Kidney (tissue), 14 donors: ENCODE measurements around the gene SPEF1. TPM values are rescaled to one million over a fixed set of nuclear protein-coding genes. Genes with fewer than 3 reads are reported as not detected.

Experiments
- DNase-seq, 5 donors: peaks; one replicate each; pipeline ENCODE4 v3.0.0-alpha.2; 2013 to 2020
- FAIRE-seq: peaks from 2 replicates; lab custom pipeline; 2012; peaks lifted over from hg19 to GRCh38; lab: Jason Lieb, UNC
- H3K27ac ChIP-seq, 2 donors: one replicate each; pipeline ENCODE4 v1.7.0; 2013; ENCODE audit warnings: low read depth in 2 of 2, low read length in 2 of 2, inconsistent platforms in 1 of 2
- H3K27me3 ChIP-seq: one replicate; pipeline ENCODE4 v1.7.1; 2013; ENCODE audit warnings: low read length, inconsistent platforms; ENCODE audit not compliant: control insufficient read depth, insufficient read depth
- H3K36me3 ChIP-seq, 3 donors: one replicate each; pipeline versions ENCODE4 v1.7.0 to v1.7.1; 2013; ENCODE audit warnings: low read length in 3 of 3, control low read depth in 1 of 3, inconsistent platforms in 1 of 3; ENCODE audit not compliant: insufficient read depth in 3 of 3, control insufficient read depth in 2 of 3
- H3K4me1 ChIP-seq, 3 donors: one replicate each; pipeline versions ENCODE4 v1.7.0 to v1.7.1; 2013; ENCODE audit warnings: low read length in 3 of 3, inconsistent platforms in 1 of 3, low read depth in 1 of 3; ENCODE audit not compliant: control insufficient read depth in 2 of 3, insufficient read depth in 2 of 3
- H3K4me3 ChIP-seq, 3 donors: one replicate each; pipeline versions ENCODE4 v1.7.0 to v1.8.1; 2013; ENCODE audit warnings: low read length in 3 of 3, control low read depth in 1 of 3, inconsistent platforms in 1 of 3
- H3K9ac ChIP-seq, 3 donors: one replicate each; pipeline versions ENCODE4 v1.7.0 to v1.7.1; 2013; ENCODE audit warnings: low read length in 3 of 3, control low read depth in 1 of 3, inconsistent platforms in 1 of 3
- H3K9me3 ChIP-seq, 3 donors: one replicate each; pipeline versions ENCODE4 v1.7.0 to v1.7.1; 2013; ENCODE audit warnings: low read length in 3 of 3, control low read depth in 1 of 3, inconsistent platforms in 1 of 3; ENCODE audit not compliant: control insufficient read depth in 2 of 3, insufficient read depth in 1 of 3
- intact Hi-C: fragments of 100-400 bp; cut with DNase I; formaldehyde crosslinking; loops from one replicate; pipeline ENCODE4 v1.11.1; 2022
- polyA plus RNA-seq: library from polyadenylated mRNA; stranded (reverse); fragments of 350-450 nt; fragmentation: Illumina TruSeq; extraction: RNeasy Lipid Tissue Mini Kit (QIAGEN cat#74804); gene quantifications from one replicate; pipeline ENCODE4 v1.2.3, GENCODE V29; 2014; ENCODE audit warnings: low read depth, low replicate concordance; ENCODE audit not compliant: insufficient read depth
- total RNA-seq: library from RNA; stranded (reverse); fragmentation: NEBNext Ultra II Directional; extraction: Animal tissue kit (Norgen Biotek cat#: 25700); gene quantifications from one replicate; pipeline ENCODE4 v1.2.1, GENCODE V29; 2021
- TF ChIP-seq, protein P1 (sequence below): IDR thresholded peaks from 3 replicates; pipeline ENCODE4 v1.5.1; 2012; ENCODE audit warnings: mild to moderate bottlenecking, moderate library complexity, borderline replicate concordance; ENCODE audit not compliant: insufficient read depth; ENCODE audit errors: extremely low read depth
- donor health status: control.
- donor health status: control.
- donor health status: control.
- donor health status: control.
- donor health status: control.
- donor health status: DM: yes; HTN: yes; CAD: no.
- donor health status: Normal renal cell carcinoma (clear cell type).

Gene SPEF1
- total and polyA plus RNA-seq, 2 donors from 2014 or later, result 3.4 to 3.8 TPM

- no peak for FAIRE-seq
- H3K4me1 ChIP-seq, result peaks cover 0 to 19% (median 12%) of the 10 kb centered on the region in 3 donors
These were observed 4.9 kb upstream of the SPEF1 start for GRCh38 chr20:3786126-3786484.

GRCh38 chr20:3785240-3786125, 4.2 kb upstream of the SPEF1 start:
- Histone ChIP-seq H3K27me3 (no peaks in the 10 kb centered on the region), H3K36me3 (no peaks in the 10 kb centered on the region), H3K27ac (peak overlapping the region; percentile 76 to 77), H3K4me3 (peak overlapping the region in 2 of 3 donors; percentile 74 to 75), H3K9ac (peak overlapping the region in 2 of 3 donors; percentile 61 to 63), H3K9me3 (no peaks in the 10 kb centered on the region), H3K4me1 (peaks cover 0 to 25% (median 18%) of the 10 kb centered on the region in 3 donors)
- intact Hi-C loops, result no loop called here
- no peak for FAIRE-seq
- TF ChIP-seq, protein P1, sequence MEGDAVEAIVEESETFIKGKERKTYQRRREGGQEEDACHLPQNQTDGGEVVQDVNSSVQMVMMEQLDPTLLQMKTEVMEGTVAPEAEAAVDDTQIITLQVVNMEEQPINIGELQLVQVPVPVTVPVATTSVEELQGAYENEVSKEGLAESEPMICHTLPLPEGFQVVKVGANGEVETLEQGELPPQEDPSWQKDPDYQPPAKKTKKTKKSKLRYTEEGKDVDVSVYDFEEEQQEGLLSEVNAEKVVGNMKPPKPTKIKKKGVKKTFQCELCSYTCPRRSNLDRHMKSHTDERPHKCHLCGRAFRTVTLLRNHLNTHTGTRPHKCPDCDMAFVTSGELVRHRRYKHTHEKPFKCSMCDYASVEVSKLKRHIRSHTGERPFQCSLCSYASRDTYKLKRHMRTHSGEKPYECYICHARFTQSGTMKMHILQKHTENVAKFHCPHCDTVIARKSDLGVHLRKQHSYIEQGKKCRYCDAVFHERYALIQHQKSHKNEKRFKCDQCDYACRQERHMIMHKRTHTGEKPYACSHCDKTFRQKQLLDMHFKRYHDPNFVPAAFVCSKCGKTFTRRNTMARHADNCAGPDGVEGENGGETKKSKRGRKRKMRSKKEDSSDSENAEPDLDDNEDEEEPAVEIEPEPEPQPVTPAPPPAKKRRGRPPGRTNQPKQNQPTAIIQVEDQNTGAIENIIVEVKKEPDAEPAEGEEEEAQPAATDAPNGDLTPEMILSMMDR, result no peak
- DNase-seq, result peak in 2 of 5 donors; percentile 70 to 88

More at GRCh38 chr20:3786126-3786484, 4.9 kb upstream of the SPEF1 start:
- H3K9ac ChIP-seq, result peak overlapping the region; percentile 52 to 63 (median 55)
- peak overlapping the region; percentile 69 to 75 (median 74) for H3K4me3 ChIP-seq
- peak in 4 of 5 donors; percentile 56 to 81 (median 65) for DNase-seq
- H3K27me3 ChIP-seq, result no peaks in the 10 kb centered on the region
- TF ChIP-seq, protein P1, result no peak
- H3K27ac ChIP-seq, result peak overlapping the region; percentile 76 to 77
- H3K9me3 ChIP-seq, result no peaks in the 10 kb centered on the region
- intact Hi-C loops, result no loop called here
- no peaks in the 10 kb centered on the region for H3K36me3 ChIP-seq

DNA sequence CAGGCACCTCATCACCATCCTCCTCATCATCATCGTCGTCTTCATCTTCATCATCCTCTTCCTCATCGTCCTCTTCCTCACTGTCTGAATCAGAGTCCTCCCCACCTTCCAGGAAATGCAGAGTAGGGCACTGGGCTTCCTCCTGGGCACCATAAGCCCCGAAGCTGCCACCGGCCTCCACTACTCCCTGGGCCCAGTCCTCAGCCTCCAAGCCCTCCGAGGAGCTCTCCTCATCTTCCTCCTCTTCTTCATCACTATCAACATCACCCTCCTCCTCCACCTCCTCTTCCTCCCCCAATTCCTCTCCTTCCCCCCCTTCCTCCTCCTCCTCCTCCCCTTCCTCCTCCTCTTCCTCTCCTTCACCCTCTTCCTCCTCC, 3.6 kb upstream of the SPEF1 start:
- TF ChIP-seq, protein P1, result no peak
- H3K4me1 ChIP-seq, result peaks cover 0 to 25% (median 18%) of the 10 kb centered on the region in 3 donors
- H3K27ac ChIP-seq, result no peak overlapping the region
- no peaks in the 10 kb centered on the region for H3K9me3 ChIP-seq
- no peak for FAIRE-seq
- no peaks in the 10 kb centered on the region for H3K36me3 ChIP-seq
- peak in 1 of 5 donors; percentile 46 for DNase-seq
- H3K4me3 ChIP-seq, result peak overlapping the region in 1 of 3 donors; percentile 74
- no peaks in the 10 kb centered on the region for H3K27me3 ChIP-seq
- H3K9ac ChIP-seq, result peak overlapping the region in 1 of 3 donors; percentile 61
- intact Hi-C loops, result no loop called here
